ENCODE measurements around the gene PPFIBP2.

GRCh38 chr11:7643314-7643713 lies 129.5 kb downstream of the PPFIBP2 start:
- no peak for TF ChIP-seq REST (IDR thresholded peaks at IDR 0.05)
- no peak for TF ChIP-seq ELK1 (IDR thresholded peaks at IDR 0.05; ENCODE audit: low read depth, low read length)
- TF ChIP-seq RCOR1 (IDR thresholded peaks at IDR 0.05; ENCODE audit: low read depth, low read length), result no peak
- TF ChIP-seq CTCF (IDR thresholded peaks at IDR 0.05), result no peak
- no peak for TF ChIP-seq NR3C1 (IDR thresholded peaks at IDR 0.05)
- no peak for TF ChIP-seq POLR2A (IDR thresholded peaks at IDR 0.05; ENCODE audit: low read length)
- no peak for TF ChIP-seq BHLHE40 (IDR thresholded peaks at IDR 0.05; ENCODE audit: low read depth, low read length)
- no peak for TF ChIP-seq JUNB (IDR thresholded peaks at IDR 0.05)
- TF ChIP-seq PBX3 (IDR thresholded peaks at IDR 0.05), result no peak
- TF ChIP-seq CHD2 (IDR thresholded peaks at IDR 0.05; ENCODE audit: low read length, partially characterized antibody), result no peak
- no peak for TF ChIP-seq ESRRA (IDR thresholded peaks at IDR 0.05; ENCODE audit: borderline replicate concordance, low read length)

All from A549 (cell line).